ENCODE results near the gene THSD4. TPM values are rescaled to one million over a fixed set of nuclear protein-coding genes. Genes with fewer than 3 reads are reported as not detected.

THSD4 gene
- total RNA-seq, 1 experiment from 2014 or later = 6.4 TPM

DNA sequence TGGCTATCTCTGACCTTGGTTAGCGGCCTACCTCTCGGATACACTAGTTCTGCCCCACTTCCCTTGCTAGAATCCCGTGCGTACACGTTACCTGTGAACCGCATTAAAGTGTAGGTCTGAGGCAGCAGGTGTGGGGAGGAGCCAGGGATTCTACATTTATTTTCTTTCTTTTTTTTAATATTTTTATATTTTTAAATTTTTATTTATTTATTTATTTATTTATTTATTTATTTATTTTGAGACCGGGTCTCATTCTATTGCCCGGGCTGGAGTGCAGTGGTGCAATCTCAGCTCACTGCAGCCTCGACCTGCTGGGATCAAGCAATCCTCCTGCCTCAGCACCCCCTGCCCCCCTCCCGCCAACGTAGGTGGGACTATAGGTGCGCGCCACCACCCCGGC lies 634.2 kb downstream of the THSD4 start:
- DNase-seq (ENCODE audit: low spot score) = no peak

DNA sequence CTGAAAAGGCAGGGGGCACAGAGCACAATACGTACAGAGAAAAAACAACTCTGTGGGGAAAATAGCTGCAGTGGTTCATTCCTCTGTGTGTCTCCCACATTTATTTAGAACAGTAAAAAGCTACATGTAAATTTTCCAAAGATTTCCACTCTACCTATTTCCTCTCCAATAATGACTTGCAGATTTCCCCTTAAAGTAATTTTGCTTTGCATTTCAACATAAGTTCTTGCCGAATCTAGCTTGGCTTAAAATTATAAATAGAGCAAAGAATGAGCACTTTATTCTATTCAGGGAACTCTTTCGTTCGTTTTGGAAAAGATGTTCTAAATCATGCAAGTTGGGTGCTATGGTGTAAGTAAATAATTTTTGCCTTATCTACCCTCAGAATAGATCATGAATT lies 636.9 kb downstream of the THSD4 start:
- DNase-seq (ENCODE audit: low spot score) = no peak

DNA sequence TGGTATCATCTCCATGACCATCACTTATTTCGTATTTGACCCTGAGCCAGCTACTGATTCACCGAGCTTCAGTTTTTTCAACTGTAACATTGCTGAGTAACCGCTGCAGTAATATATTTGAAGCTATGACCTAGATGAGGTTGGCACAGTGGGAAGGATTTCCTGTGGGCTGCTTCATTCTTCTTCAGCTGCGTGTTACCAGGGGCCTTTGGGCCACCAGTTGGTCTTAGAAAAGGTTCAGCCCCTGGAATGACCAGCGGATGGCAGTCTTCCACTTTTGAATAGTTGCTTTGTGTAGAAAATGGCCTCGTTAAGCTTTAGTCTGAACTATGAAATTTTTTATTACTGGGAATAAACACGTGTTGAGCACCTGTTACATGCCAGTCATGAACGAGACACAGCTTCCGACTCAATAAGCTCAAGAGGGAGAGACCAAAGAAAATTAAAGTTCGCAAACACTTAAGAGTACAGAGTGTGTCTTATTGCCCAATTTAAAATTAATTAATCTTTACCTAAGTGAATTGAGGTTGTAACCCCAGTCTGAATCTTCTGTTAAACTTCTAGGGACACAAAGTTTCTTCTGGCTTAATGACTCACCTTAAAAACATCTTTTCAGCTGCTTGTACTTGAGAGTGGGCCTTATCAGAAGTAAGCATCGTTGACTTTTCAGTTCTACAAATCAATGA lies 637.5 kb downstream of the THSD4 start:
- peak; percentile 98 for DNase-seq (ENCODE audit: low spot score)

DNA sequence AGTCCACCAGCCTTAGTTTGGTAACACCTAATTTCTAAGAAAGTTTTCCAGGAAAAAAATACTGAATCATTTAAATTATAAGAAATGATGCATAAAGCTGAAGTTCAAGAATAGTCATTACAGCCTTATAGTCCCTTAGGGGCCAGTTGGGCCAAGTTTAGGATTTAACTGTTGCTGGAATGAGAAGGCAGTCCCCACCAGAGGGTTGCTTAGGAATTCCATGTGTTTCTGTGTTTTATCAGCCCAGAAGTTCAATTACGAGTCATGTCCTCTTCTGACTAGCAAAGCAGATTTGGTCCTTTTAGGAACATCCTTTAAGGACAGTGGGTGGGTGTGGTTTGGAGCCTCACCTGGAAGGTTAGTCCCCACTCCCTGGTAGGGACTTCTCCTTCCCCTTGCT lies 638.1 kb downstream of the THSD4 start:
- peak; percentile 32 for DNase-seq (ENCODE audit: low spot score)

DNA sequence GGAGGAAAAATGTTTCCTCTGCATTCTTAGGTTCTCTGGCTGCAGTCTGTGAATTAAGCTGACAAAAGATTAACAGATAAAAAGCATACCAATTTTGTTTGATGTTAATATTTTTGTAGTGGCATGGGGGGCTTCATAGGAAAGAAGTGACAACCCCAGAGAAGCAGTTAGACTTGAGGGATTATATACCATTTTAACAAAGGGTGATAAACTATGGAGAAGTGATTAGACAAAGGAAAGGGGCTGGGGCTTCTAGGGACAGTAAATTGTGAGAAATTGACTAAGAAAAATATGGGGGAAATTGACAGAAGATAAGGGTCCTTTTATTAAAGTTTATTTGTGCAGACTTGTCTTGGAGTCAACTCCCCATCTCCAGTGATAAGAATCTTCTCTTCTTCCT lies 639.4 kb downstream of the THSD4 start:
- DNase-seq (ENCODE audit: low spot score) = no peak

DNA sequence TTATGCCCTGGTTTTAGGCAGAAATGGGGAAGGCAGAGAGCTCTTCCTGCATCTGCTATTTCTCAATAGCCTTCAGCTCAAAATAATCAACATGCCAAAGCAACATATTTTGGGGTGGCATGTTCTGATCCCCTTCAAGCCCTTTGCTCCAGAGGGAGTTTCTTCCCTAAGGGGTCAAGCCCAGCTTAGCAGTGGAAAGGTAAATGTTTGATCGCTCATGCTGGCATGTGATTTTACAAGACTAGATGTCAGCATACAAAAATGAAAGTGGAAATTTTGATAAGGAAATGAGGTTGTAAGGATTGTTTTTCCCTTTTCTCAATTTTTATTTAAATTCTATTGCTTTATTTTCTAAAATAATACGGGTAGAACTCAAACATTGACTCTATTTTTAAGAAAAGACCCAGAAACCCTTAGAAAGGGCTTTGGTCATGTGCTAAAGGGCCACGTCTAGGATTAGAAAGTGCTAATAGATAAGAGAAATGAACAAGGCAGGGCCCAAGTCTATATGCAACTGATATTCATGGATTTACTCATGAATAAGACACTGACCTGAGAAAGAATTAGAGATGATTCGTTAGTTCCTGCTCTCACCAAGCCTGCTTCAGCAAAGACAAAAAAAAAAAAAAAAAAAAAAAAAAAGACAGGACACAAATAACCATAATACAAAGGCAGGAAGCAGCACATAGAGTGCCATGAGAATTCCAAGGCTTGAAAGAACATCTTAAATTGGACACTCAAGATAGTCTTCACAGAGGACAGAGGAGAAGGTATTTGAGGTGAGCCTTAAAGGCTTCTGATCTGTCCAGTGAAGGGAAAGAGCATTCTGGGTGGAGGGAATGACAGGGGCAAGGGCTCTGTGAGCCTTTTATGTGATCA lies 640.1 kb downstream of the THSD4 start:
- no peak for DNase-seq (ENCODE audit: low spot score)

DNA sequence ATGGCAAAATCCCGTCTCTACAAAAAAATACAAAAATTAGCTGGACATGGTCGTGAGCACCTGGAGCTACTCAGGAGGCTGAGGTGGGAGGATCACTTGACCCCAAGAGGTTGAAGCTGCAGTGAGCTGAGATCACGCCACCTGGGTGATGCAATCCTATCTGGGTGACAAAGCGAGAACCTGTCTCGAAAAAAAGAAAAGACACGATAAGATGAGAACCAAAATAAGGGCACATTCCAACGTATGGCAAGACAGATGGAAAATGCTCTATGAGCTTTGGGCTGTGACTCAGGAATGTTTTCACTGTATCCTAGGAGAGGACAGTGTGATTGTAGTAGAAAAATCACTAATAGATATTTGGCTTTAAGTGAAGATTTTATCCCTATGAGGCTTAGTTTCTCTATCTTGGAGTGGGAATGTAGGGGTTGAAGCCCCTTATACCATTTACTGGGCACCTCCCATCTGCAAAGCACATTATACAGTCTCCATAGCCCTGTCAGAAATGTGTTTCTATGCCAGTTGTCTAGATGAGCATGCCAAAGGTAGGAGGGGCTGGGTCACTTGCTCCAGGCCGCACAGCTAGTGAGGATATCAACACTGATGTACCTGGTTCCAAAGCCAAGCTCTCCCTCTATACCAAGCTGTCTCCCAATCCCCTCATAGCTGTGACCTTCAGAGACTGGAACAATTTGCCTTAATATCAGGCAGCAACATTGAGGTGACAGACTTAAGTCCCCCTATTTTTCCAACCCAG lies 641.5 kb downstream of the THSD4 start:
- DNase-seq (ENCODE audit: low spot score) = no peak

DNA sequence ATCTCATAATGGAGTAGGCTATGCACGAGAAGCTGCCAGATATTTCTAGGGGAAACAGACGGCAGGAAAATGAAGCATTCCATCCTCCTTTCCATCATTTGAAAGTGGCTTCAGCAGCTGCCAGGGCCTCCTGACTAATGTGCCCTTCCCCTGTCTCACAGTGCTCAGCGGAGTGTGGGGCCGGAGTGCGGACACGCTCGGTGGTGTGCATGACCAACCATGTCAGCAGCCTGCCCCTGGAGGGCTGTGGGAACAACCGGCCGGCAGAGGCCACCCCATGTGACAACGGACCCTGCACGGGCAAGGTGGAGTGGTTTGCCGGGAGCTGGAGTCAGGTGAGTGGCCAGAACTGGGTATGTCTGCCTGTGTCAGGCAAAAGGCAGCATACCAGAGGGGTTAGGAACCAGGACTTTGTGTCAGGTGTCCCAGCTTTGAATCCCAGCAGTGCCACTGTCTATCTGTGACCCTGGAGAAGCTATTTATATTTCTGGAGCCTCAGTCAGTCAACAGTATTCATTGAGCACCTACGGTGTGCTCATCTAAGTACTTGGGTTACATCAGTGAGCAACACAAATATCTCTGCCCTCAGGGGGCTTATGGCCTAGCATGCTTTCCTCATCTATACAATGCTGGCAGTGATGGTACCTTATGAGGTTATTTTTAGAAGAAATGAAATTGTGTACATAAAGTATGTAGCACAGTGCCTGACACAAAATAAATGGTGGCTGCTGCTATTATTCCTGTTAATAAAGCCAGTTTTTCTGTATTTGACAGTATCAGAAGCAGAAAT lies 642.7 kb downstream of the THSD4 start:
- no peak for DNase-seq (ENCODE audit: low spot score)

DNA sequence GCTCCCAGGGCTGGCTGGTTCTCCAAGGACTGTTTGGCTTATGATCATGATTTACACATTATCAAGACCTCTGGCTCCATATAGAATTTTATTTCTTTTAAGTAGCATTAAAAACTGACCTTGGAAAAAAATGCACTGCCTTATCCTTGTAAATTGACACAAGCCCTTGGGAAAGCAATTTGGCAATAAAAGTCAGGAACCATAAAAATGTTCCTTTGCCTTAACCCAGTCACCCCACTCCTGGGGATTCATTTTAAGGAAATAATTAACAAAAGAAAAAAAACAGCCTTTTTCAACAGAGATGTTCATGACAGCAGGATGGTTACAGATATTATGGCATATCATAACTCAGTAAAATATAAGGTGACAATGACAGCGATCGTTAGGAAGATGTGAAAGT lies 643.4 kb downstream of the THSD4 start:
- DNase-seq (ENCODE audit: low spot score) = no peak

DNA sequence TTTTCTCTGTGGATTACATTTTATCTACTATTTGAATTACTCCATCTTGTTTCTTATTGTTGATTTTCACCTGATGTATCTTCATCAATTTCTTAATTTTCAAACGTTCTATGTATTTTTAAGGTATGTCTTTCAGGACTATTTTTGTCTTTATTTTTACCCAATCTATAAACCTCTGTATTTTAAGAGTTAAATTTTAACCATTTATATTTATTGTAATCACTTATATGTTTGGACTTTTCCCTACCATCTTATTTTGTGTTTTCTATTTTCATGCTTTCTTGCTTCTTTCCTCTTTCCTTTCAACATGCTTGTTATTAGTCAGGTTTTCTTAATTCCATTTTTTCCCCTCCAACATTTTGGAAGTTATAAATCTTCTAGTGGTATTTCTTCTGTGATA lies 645.6 kb downstream of the THSD4 start:
- no peak for DNase-seq (ENCODE audit: low spot score)

DNA sequence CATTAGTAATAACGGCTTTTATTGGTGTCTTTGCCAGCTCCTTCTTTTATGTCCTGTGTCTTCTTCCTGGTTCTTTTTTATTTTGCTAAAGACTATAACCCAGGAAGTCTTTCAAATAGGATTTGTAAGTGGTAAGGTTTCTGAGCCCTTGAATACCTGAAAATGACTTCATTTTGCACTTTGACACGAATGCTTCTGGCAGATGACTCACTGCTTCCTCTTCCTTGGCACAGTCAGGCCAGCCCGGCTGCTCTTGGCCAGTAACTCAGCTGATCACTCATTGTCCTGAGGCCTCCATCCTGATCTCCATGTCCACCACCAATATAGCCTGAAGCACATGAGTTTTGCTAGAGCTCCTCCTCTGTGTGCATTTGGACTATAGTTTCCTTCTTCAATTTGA lies 646.4 kb downstream of the THSD4 start:
- DNase-seq (ENCODE audit: low spot score) = peak; percentile 82

DNA sequence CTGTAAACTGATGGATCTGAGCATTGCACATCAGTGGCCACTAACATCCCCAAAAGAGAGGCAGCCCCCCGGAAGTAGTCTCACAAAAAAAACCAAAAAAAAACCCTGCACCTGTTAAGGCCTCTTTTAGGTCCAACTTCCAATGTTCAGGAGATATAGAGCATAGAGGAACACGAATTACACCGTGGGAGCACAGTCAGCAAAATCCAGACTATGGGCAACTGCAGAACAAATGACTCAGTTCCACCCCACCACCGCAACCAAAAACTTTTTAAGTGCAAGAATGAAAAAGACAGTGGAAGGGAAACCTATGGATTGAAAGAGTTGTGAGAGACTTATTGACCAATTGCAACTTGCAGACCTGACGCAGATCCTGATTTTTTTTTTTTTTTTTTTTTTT lies 652.9 kb downstream of the THSD4 start:
- DNase-seq (ENCODE audit: low spot score) = no peak

DNA sequence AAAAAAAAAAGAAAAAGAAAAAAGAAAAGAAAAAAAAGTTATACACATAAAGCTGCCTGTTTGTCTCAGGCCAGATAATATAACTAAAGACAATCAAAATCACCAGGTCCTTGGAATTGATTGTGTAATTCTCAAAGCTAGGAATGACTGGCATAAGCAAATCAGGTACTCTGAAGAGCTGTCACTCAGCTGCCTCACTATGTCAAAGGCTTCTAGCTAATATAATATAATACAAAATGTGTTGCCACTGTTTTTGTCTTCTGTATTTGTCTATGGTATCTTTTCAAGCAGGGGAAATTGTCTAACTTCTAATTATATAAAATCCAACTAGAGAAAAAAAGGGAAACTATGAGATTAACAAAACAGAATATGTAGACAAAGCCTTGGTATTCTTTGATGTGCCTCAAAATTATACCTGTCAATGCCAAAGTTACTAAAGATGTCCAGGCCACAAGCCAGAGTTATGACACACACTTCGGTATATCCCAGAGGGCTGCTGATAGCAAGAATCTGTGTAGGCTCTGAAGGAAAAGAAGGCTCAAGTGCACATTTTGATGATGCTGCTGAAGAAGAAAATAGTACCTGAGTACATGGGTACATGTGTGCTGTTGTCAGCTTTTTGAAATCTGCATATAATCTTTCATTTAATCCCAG lies 658.1 kb downstream of the THSD4 start:
- DNase-seq (ENCODE audit: low spot score) = no peak

DNA sequence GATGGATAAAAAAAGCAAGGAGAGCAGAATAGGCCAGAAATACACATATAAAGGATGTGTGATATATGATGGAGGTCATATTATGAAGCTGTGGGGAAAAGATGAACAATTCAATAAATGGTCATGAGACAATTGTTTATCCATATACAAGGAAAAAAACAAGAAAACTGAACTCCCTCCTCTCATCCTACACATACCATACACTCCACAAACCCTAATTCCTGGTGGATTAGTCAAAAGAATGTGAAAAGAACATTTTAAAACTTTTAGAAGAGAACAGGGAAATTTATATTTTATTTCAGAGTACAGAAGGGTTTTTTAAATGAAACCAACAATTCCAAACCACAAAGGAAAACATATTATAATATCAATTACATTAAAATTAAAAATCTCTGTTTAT lies 660.6 kb downstream of the THSD4 start:
- DNase-seq (ENCODE audit: low spot score) = no peak

DNA sequence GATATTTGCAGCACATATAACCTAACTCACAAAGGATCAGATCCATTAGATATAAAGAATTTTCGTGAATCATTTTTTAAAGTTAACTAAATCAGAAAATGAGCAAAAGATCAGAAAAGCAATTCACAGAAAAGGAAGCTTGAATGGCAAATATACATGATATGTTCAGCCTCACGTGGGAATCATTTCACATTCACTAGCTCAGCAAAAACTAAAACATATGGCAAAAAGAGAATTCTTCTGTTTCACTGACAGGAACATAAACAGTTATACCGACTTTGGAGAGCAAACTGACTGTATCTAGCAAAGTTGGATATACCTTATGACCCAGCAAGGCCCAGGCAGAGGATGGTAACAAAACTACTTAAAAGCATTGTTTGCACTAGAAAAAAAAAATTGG lies 661.0 kb downstream of the THSD4 start:
- DNase-seq (ENCODE audit: low spot score) = no peak

DNA sequence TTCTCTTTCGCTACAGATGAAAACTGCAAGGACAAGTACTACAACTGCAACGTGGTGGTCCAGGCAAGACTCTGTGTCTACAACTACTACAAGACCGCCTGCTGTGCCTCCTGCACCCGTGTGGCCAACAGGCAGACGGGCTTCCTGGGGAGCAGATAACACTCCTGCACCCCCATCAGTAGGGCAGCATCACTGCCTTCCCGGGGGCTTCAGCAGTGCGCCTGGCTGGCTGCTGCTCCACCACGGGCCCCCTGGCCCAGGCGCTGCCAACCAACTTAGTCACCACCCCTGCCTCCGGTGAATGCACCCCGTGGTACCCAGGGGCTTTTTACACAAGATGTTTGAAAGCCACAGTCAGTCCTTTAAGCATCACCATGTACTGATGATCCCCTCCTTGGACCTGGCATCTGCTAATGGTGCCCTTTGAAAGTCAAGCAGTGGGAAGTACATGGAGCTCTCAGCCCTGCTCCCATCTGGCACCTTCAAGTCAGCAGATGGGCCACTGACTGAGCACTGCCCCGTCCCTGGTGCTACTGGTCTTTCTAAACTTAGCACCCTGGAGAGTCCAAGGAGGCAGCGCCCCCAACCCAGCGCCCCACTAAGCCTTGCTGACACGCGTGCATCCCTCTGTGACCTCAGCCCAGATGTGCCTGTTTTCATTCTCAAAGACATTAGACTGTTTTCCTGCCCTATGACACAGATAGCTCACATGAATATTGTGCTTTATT lies 662.1 kb downstream of the THSD4 start:
- no peak for DNase-seq (ENCODE audit: low spot score)

DNA sequence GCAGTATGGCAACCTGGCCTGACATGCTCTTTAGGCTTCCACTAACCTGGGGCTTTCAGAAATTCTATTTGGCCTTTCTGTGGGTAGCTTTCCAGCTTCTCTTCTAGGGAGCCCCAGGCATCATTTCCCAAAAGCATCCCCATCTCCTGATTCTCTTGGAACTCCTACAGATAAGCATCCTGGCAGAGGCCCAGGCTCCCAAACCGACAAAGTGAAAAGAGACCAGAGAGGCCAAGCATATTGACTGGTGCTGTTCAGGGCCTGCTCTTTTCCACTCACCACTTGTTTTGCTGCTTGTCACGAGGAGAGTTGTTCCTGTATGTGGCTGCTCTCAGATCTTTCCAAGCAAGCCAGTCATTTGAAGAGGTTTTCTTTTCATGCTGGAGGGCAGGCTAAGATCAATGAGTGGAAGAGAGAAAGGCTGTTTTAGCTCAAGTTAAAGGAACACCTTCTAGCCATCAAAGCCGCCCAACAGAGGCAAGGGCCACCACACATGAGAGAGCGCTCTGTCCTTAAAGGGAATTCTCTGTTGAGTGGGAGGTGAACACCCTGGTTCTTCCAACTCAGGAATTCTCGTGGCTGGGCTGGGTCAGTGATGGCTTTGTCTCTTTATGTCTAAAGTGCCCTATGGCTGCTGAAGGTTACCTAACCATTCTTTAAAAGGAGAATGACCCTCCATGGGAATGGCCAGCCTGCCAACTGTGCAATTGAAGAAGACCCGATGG lies 664.0 kb downstream of the THSD4 start:
- DNase-seq (ENCODE audit: low spot score) = no peak

DNA sequence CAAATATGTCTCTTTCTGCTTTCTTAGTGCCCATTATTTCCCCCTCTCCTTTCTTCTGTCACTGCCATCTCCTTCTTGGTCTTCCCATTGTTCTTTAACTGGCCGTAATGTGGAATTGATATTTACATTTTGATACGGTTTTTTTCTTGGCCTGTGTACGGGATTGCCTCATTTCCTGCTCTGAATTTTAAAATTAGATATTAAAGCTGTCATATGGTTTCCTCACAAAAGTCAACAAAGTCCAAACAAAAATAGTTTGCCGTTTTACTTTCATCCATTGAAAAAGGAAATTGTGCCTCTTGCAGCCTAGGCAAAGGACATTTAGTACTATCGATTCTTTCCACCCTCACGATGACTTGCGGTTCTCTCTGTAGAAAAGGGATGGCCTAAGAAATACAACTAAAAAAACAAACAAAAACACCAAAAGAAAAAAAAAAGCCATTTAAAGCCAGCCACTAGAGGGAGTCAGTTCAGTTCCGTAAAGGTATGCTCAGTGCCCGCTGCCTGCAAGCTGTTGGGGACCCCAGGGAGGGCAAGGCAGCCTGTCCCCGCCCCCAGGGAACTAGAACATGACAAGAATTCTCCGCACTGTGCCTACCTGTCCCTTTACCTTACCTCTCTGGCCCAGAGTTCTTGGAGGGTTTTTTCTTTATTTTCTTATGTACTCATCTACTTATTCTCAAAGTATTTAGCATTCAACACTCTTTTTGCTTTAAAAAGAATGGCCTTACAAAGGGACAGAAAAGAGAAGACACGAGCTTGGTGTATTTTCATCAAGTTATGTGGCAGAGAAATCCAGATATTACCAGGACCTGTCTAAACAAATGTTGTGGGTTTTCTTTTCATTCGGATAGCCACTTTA lies 665.1 kb downstream of the THSD4 start:
- DNase-seq (ENCODE audit: low spot score) = peak; percentile 38
